ENCODE results near the gene ACADS.

Gene ACADS

DNA sequence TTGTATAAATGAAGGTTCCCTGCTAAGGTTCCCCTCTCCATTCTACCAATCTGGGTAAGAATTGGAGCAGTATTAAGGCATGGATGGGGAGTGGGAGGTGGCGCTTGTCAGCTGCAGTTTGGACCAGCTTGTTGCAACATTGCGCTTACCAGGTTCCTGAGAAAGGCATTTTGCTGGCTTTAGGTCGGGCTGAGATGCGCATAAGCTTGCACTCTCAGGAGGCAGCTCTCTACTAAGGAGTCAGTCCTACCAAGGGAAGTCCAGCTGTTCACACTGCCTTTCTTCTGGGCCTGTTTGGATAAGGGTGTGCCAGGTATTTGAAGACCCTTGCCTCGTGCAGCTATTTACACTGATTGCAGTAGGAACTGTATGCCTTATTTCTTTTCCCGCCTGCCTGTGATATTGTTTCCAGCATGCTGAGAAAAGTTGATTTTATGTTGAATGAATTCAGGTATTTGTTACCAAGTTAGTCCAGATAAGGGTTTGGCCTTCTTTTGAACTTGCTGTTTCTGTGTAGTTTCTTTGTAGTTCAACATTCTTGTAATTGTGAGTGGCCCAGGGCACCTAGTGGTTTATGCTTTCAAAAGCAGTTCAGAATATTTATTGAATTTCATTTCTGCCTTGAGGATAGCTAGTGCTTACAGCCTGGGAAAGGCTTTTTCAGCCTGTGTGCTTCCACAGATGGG, 36.1 kb upstream of the ACADS start:
- Mint-ChIP-seq H3K4me1 (peaks cover 67% of the 10 kb centered on the region), H3K36me3 (ENCODE audit: low read depth) (peaks cover 30% of the 10 kb centered on the region), H3K9me3 (no peaks in the 10 kb centered on the region), H3K27me3 (ENCODE audit: low read depth, poor library complexity) (peaks cover 4% of the 10 kb centered on the region), H3K4me3 (peak overlapping the region; percentile 91), H3K27ac (peak overlapping the region; percentile 61)
- DNase-seq = no peak
- TF ChIP-seq, protein P1, sequence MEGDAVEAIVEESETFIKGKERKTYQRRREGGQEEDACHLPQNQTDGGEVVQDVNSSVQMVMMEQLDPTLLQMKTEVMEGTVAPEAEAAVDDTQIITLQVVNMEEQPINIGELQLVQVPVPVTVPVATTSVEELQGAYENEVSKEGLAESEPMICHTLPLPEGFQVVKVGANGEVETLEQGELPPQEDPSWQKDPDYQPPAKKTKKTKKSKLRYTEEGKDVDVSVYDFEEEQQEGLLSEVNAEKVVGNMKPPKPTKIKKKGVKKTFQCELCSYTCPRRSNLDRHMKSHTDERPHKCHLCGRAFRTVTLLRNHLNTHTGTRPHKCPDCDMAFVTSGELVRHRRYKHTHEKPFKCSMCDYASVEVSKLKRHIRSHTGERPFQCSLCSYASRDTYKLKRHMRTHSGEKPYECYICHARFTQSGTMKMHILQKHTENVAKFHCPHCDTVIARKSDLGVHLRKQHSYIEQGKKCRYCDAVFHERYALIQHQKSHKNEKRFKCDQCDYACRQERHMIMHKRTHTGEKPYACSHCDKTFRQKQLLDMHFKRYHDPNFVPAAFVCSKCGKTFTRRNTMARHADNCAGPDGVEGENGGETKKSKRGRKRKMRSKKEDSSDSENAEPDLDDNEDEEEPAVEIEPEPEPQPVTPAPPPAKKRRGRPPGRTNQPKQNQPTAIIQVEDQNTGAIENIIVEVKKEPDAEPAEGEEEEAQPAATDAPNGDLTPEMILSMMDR (IDR thresholded peaks at IDR 0.05) = no peak

DNA sequence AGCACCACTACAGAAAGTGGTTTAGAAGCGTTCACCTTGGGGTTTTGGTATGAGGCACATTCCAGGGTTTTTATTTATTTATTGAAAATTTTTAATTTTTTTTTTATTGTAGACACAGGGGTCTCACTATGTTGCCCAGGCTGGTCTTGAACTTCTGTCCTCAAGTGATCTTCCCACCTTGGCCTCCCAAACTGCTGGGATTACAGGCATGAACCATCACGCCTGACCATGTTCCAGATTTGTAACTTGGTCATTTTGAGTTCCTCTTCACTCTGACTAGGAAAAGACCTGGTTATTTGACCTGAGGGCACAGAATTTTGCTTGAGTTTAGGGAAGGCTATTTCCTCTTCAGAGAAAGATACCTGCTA, 35.6 kb upstream of the ACADS start:
- H3K36me3 Mint-ChIP-seq (ENCODE audit: low read depth) = peaks cover 35% of the 10 kb centered on the region
- no peak for DNase-seq
- peaks cover 4% of the 10 kb centered on the region for H3K27me3 Mint-ChIP-seq (ENCODE audit: low read depth, poor library complexity)
- peaks cover 67% of the 10 kb centered on the region for H3K4me1 Mint-ChIP-seq
- no peak overlapping the region for H3K27ac Mint-ChIP-seq
- TF ChIP-seq, protein P1 (IDR thresholded peaks at IDR 0.05) = no peak
- no peak overlapping the region for H3K4me3 Mint-ChIP-seq
- H3K9me3 Mint-ChIP-seq = no peaks in the 10 kb centered on the region

DNA sequence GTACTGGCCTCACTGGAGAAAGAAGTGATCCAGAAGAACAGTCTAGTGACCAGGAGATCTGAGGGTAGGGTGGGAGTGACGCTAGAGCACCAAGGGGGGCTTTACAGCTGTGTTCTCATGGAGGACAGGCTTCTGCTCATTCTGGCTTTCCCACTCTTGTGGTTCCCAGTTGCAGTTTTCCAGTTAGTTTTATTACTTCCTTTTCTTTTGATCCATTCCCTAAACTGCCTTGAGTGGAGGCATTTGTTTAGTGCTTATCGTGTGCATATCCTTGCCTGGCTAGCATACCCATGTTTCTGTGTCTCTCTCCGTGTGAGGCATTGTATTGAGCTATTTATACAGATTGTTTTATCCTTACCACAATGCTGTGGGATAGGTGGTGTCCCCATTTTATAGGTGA, 34.6 kb upstream of the ACADS start:
- Mint-ChIP-seq H3K36me3 (ENCODE audit: low read depth) (peaks cover 44% of the 10 kb centered on the region), H3K4me3 (peak overlapping the region; percentile 9), H3K27me3 (ENCODE audit: low read depth, poor library complexity) (peaks cover 4% of the 10 kb centered on the region), H3K9me3 (no peaks in the 10 kb centered on the region), H3K4me1 (peaks cover 67% of the 10 kb centered on the region), H3K27ac (peak overlapping the region; percentile 53)
- no peak for DNase-seq
- TF ChIP-seq, protein P1 (IDR thresholded peaks at IDR 0.05) = no peak

DNA sequence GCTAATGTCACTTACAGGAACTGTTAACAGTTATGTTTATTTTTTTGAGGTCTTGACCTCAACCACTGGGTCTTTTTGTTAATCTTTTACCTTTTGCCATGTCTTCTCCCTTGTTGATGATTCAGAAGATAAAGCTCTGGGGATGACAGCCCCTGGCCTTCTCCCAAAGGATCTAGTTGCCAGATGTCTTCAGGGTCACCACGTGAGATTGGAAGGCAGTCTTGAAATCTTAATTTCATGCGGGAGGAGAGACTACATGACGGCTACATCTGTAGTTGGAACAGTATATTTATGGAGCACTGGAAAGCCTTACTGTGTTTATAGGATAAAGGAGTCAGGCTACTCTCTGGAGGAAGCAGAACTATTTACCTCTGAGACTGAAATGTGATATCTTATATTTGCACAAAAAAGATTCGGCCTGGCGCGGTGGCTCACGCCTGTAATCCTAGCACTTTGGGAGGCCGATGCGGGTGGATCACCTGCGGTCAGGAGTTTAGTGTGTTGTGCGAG, 33.0 kb upstream of the ACADS start:
- H3K4me3 Mint-ChIP-seq = no peak overlapping the region
- peaks cover 59% of the 10 kb centered on the region for H3K36me3 Mint-ChIP-seq (ENCODE audit: low read depth)
- TF ChIP-seq, protein P1 (IDR thresholded peaks at IDR 0.05) = no peak
- H3K4me1 Mint-ChIP-seq = peaks cover 67% of the 10 kb centered on the region
- H3K9me3 Mint-ChIP-seq = no peaks in the 10 kb centered on the region
- H3K27ac Mint-ChIP-seq = peak overlapping the region; percentile 64
- peaks cover 4% of the 10 kb centered on the region for H3K27me3 Mint-ChIP-seq (ENCODE audit: low read depth, poor library complexity)
- no peak for DNase-seq

DNA sequence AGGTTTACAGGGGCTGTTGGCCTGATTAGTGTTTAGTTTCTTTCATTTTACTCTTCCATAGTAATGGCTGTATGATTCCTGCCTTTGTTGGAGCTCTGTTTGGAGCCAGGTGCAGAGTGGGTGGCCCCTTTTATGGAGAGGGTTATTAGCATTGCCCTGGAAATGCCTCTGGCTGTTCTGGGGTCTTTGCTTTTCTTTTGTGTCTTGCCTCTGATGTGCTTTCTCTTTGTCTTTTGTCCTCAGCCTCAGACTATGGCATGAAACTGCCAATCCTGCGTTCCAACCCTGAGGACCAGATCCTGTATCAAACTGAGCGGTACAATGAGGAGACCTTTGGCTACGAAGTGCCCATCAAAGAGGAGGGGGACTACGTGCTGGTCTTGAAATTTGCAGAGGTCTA, 31.8 kb upstream of the ACADS start:
- H3K4me3 Mint-ChIP-seq = no peak overlapping the region
- no peak for DNase-seq
- TF ChIP-seq, protein P1 (IDR thresholded peaks at IDR 0.05) = no peak
- peak overlapping the region; percentile 60 for H3K27ac Mint-ChIP-seq
- H3K4me1 Mint-ChIP-seq = peaks cover 54% of the 10 kb centered on the region
- peaks cover 61% of the 10 kb centered on the region for H3K36me3 Mint-ChIP-seq (ENCODE audit: low read depth)
- H3K9me3 Mint-ChIP-seq = no peaks in the 10 kb centered on the region
- H3K27me3 Mint-ChIP-seq (ENCODE audit: low read depth, poor library complexity) = peaks cover 4% of the 10 kb centered on the region

DNA sequence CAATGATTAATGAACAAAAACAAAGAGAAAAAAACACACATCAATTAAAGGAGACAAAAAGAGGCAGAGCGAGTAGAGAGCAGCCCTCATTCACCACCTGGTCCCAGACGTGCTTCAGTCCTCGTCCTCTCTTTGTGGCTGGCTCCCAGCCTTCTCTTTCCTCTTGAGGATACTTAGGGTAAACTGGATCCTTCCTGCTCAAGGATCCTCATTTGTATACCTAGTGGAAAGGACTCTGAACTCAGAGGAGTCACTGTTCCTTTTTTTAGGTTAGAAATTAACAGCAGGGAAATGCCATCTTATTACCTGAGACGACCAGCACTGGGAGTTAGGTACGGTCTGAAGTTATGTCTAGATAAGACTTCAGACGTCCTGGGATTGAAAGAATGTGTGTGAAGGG, 29.0 kb upstream of the ACADS start:
- Mint-ChIP-seq H3K27ac (no peak overlapping the region), H3K9me3 (no peaks in the 10 kb centered on the region), H3K27me3 (ENCODE audit: low read depth, poor library complexity) (peaks cover 4% of the 10 kb centered on the region), H3K4me3 (no peak overlapping the region), H3K4me1 (peaks cover 26% of the 10 kb centered on the region), H3K36me3 (ENCODE audit: low read depth) (peaks cover 73% of the 10 kb centered on the region)
- no peak for DNase-seq
- TF ChIP-seq, protein P1 (IDR thresholded peaks at IDR 0.05) = no peak
